Uterus (tissue), 2 donors: ENCODE results near the gene KIF9.

Source experiments
- CTCF ChIP-seq, 4 experiments: fragments of 200-600 bp in 2 of 4; fragments of 450-650 bp in 2 of 4; sonication (generic) in 2 of 4; IDR thresholded peaks; one replicate each; pipeline ENCODE4 v1.5.1; 2016 to 2019; ENCODE audit warnings: antibody characterized with exemption in 4 of 4, mild to moderate bottlenecking in 2 of 4, moderate library complexity in 1 of 4
- POLR2A ChIP-seq, 2 donors: fragments of 450-650 bp; IDR thresholded peaks; one replicate each; pipeline ENCODE4 v1.6.1; 2016; ENCODE audit warnings: antibody characterized with exemption in 2 of 2, mild to moderate bottlenecking in 1 of 2, moderate library complexity in 1 of 2

GRCh38 chr3:47295976-47296375, 13.4 kb upstream of the KIF9 start:
- no peak for TF ChIP-seq CTCF (IDR thresholded peaks at IDR 0.05)
- no peak for TF ChIP-seq POLR2A (IDR thresholded peaks at IDR 0.05)
